HG03442 (cell line): ENCODE data around the gene BMP8B.
"Not testable (repeated sequence)": the region's sequence is repeated elsewhere in the genome, so short reads cannot be mapped to it uniquely, and the experiment has no call there.

Experiments
- ATAC-seq: cut with Tn5 transposase; IDR thresholded peaks from one replicate; pipeline ENCODE4 v1.9.1; 2021; ENCODE audit warnings: mild to moderate bottlenecking, moderate library complexity; ENCODE audit not compliant: unreplicated experiment

The BMP8B gene, protein sequence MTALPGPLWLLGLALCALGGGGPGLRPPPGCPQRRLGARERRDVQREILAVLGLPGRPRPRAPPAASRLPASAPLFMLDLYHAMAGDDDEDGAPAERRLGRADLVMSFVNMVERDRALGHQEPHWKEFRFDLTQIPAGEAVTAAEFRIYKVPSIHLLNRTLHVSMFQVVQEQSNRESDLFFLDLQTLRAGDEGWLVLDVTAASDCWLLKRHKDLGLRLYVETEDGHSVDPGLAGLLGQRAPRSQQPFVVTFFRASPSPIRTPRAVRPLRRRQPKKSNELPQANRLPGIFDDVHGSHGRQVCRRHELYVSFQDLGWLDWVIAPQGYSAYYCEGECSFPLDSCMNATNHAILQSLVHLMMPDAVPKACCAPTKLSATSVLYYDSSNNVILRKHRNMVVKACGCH

DNA sequence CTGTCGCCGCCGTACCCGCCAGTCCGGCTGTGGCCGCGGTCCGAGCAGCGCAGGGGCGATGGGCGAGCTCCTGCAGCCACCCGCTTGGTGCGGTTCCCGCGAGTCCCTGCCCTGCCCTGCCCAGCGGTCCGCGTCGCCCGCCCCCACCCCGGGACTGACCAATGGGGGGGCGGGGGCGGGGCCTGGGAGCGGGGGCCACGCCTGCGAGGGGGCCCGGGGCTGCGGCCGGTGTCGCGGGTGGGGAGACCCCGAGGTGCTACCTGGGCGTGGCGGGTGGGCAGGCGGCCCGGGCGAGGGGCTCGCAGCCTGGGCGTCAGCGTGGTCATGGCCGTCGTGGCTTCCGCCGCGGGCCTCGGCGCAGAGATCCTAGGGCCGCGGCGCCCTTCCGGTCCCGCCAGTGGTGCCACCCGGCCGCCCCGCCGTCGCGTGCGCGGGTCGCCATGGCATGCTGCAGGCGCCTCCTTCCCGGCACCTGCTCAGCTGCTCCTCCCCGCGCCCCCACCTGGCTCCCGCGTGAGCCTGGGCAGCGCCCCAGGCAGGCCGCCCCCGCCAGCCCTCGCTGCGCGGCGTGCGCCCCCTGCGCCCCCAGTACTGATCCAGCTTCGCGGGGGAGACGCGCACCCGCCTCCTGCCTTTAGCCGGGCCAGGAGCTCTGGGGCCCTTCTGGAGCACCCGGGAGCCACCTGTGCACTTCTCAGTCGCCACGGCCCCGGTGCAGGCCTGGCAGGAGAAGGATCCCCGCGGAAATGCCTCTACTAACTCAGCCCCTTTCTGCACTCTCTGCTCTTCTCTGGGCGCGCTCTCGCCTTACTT lies at the start of gene BMP8B:
Gene BMP8B (minus strand): TSS at position 108 of the 813 bp plus-strand sequence. CDS start 380 bp downstream, outside the sequence.
- peak; percentile 61 for ATAC-seq

DNA sequence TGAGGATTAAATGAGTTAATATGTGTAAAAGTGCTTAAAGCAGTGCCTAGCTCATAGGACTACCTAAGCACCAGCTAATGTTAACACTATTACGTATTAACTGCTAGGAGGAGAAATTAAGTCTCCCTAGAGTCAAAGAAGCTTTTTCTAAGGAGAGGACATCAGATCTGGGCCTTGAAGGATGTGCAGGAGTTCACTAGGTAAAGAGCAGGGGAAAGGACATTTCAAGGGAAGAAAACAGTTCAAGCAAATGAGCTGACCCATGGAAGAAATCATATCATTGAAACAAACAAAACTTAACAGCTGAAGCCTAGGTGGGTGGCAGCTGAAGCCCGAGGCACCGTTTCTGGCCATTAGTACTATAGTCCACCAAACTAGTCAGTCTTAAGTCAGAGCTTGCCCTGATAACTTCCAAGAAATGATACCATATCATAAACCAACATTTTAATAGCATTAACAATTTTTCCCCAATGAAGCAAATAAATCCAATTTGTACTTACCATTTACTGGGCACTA lies 48.0 kb upstream of the BMP8B start:
- ATAC-seq: no peak

DNA sequence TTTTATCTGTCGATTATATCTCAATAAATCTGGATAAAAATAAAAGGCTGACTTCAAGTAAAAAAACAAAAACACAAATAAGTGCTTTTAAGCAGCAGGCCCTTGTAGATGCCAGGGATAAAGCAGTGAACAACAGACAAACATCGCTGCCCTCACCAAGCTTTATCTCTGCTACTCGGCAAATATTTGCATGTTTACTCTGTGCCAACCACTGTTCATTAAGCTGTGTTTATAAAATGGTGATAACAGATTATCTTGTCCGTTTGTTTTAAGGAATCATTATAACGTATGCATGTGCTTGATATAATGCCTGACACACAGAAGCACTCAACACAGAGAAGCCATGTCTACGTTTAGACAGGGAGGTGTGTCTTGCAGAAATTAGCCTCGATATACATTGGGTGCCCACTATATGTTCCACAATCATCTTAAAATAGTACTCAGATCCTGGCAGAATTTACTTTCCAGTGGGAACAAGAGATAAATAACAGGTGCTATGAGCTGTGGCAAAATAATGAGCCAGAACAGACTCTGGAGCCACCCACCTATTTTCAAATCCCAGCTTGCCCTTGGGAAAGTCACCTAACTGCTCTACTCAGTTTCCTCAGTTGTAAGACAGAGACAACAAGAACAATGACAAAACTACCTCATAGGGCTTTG lies 47.4 kb upstream of the BMP8B start:
- ATAC-seq: no peak

DNA sequence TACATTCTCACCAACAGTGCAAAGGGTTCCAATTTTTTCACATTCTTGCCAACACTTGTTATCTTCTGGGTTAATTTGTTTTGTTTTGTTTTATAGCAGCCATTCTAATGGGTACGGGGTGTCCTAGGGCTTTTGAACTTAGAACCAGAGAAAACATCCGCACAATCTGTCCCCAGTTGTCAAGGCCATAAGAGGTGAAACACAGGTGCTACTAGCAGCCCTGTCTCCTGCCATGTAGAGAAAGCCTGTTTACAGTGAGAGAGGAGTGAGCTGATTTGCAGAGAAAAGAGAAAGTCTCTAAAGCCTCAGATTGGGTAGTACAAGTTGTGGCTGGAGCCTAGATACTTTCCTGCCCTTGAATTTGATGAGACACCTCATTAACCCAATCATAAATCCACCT lies 46.4 kb upstream of the BMP8B start:
- no peak for ATAC-seq

DNA sequence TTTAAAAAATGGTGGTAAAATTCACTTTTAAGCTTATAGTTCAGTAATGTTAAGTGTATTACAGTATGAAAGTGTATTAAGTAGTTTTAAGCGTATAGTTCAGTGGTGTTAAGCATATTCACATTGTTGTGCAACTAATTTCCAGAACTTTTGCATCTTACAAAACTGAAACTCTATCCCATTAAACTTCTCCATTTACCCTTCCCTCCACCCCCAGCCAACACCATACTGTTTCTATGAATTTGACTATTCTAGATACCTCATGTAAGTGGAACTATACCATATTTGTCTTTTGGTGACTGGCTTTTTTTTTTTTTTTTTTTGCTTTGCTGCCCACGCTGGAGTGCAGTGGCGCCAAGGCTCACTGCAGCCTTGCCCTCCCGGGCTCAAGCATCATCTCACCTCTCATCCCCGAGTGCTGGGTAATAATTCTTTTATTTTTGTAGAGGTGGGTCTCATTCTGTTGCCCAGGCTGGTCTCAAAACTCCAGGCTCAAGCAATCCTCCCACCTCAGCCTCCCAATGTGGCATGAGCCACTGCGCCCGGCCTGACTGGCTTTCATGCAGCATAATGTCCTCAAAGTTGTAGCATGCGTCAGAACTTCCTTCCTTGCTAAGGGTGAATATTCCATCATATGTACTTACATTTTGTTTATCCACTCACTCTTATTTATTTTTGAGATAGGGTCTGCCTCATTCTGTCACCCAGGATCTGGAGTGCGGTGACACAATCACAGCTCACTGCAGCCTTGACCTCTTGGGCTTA lies 45.1 kb upstream of the BMP8B start:
- ATAC-seq: no peak

DNA sequence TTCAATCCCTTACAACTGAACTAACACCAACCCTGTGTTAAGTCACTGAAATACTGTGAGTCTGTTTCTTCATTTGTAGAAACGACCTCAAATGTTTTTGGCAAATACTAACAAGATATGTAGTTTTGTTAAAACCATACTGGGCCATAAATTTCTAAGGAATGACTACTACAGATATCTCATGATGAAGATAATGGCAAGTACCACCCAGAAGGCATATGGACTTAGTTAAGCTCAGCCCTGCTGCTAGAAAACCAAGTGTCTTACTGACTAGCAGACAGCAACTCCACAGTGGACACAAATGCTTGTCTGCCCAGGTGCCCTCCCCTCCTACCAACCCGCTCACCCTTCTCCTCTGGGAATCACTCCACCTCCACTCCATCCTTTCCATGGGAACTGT lies 44.5 kb upstream of the BMP8B start:
- ATAC-seq: no peak

DNA sequence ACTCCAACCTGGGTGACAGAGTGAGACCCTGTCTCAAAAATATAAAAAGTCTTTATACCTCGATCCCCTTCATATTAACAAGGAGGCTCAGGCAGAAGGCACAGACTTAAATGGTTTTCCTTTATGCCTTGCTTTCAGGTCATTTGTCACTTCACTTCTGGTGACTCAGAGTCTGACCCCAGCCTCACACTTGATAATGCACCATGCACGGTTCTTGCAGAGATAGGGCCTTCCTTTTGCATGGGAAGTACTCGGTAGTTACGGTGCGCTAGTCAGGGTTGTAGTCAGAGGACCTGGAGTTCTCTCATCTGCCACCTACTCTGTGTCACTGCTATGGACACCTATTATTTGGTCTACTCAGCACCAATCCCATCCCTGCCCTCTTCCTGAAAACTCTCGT lies 43.6 kb upstream of the BMP8B start:
- no peak for ATAC-seq

DNA sequence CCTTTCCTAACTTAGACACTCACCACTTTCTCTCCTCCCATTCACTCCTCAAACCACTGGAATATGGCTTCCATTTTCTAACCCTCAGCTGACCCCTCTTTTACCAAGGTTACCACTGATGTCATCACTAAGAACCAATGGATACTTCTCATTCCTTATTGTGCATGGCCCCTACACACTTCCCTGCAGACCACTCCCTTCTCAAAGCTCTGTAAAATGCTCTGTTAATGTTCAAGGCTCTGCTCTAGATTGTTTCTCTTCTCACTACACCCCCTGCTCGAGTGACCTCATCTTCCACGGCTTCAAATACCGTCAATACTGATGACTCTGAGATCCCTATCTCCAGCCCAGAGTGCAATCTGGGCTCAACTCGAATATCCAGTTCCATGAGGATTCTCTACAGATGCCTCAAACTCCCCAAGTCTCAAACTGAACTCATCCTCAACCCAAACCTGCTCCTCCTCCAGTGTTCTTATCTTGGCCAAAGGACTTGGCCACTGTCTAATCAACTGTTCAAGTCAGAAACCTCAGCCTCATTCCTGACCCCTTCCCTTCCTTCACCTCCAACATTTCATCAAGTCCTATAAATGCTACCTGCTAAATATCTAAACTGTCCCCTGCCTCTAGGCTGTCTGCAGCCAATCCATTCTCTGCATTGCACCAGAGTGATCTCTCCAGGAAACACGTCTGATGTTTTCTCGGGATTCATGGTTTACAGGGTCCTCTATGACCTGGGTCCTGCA lies 41.3 kb upstream of the BMP8B start:
- ATAC-seq: no peak

DNA sequence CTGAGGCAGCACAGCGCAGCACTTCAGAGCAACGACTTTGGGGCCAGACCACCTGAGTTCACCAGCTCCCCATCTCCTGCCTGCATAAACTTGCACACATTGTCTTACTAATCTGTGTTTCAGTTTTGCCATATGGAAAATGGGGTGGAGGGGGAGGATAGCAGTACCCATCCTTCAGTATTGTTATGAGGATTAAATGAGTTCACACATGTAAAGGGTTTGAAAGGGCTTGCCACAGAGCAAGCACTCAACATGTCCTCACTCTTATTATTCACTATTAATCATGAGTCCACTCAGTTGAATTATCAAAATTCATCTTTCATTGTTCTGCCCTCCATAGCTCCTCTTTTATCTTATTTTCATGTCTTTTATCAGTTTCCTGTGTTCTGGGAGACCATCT lies 40.1 kb upstream of the BMP8B start:
- no peak for ATAC-seq

DNA sequence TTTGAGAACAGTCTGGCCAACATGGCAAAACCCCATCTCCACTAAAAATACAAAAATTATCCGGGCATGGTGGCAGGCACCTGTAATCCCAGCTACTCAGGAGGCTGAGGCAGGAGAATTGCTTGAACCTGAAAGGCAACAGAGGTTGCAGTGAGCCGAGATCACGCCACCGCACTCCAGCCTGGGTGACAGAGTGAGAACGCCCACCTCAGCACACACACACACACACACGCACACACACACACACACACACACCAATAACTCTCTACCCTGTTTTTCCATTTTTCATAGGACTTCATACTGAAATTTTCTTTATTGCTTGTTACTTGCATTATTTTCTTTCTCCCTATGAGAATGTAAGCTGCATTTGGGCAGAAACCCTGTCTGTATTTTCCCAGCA lies 39.6 kb upstream of the BMP8B start:
- not testable (repeated sequence) for ATAC-seq

DNA sequence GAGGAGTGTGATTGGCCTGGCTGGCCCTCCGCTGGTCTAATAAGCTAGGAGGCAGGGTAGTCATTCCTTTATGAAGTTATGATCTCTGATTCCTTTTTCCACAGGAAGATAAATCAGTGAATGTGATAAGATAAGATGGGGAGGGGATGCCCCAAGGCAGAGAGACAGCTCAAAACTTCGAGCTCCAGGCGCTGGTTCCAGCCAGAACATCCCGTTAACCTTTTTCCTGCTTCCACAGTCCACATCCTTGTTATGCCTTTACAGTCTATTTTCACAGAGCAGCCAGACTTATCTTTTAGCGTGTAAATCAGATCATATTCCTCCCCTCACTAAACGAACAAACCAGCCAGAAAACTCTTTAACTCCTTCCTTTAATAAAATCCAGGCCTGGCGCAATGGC lies 38.5 kb upstream of the BMP8B start:
- ATAC-seq: no peak

DNA sequence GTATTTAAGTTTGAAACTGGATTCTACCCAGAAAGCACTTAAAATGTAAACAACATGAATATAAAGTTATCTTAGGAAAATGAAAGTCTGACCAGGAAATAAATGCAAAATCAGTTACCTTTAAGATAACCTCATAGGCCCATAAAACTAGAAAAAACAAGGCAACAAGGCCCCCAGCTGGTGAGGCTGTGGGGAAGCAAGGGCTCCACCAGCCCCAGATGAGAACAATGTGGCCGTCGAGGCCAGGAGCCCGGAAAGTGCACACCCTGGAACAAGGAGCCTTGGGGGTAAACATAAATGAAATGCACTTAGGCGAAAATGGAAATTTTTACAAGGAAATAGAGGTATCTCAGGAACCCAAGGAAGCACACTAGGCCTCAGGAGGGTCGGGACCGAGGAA lies 37.9 kb upstream of the BMP8B start:
- no peak for ATAC-seq

DNA sequence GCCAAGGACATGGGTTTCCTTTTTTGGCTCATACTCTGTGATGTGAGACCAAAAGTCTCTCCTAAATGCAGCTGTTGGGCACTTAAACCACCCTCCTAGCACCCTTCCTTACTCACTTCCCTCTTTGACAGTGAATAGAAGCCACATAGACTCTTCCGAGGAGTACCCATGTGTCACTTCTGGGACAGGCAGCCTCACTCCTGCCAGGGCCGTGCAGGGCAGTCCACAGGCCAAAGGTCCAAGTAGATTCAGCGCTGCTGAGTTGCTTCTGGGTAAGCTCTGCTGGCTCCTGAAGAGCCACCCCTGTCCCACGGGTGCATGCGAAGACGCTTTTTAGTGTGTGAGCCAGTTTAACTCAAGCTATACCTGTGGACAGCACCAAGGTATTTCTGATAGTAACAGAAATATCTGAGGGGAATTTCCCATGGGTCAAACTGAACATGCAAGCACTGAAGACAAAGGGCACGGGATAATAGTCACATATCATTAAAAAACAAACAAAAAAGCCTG lies 36.8 kb upstream of the BMP8B start:
- ATAC-seq: peak; percentile 49

DNA sequence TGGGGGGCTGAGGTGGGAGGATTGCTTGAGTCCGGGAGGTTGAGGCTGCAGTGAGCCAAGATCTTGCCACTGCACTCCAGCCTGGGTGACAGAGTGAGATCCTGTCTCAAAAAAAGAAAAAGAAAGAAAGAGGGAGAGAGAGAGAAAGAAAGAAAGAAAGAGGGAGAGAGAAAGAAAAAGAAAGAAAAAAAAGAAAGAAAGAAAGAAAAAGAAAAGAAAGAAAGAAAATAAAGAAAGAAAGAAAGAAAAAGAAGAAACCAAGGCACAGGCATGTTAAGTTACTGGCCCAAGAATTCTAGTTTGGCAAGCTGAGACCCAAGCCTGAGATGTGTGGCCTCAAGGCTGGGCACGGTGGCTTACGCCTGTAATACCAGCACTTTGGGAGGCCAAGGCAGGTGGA lies 34.8 kb upstream of the BMP8B start:
- ATAC-seq: not testable (repeated sequence)

DNA sequence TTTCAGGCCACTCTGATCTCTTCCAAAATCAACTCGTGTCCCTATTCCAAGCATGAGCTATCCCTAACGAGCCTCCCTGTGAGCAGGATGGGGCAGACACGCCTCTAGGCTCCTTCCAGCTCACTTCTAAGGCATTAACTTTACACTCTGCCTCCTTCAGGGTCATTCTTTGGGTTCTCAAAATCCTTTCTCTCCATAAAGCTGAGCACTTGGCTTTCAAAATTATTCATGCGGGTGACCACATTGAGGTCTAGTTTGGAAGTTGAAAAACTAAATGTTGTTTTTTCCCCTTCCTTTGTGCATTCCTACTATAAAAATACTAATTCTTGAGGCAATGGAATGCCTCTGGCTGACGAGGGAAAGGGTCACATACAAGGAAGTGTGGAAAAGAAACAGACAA lies 33.5 kb upstream of the BMP8B start:
- no peak for ATAC-seq

DNA sequence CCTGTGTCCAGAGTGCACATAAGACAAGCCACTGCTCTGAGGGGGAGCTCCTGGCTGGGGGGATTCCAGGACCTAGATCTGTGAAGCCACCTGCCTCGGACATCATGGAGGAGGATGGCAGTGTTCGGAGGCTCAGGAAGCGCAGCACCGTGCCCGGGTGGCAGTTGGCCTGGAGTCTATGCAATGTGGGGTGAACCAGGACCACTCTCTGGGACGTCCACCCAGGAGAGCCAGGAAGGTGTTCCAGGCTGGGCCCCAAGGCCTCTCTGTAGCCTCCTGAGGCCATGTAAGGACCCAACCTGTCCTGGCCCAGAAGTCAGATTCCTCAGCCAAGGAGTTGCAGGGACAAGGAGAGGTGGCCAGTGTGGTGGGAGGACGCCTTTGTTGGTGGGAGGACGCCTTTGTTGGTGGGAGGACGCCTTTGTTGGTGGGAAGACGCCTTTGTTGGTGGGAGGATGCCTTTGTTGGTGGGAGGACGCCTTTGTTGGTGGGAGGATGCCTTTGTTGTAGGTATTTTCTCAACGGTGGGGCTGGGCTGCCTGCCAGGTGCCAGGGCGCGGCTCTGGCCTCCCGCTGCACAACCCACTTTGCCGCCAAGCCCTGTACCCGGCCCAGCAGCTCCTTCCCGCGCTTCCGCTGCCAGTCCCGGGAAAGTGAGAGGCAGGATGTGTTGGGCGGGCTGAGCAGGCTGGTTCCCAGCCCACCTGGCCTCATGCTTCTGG lies 30.6 kb upstream of the BMP8B start:
- no peak for ATAC-seq

DNA sequence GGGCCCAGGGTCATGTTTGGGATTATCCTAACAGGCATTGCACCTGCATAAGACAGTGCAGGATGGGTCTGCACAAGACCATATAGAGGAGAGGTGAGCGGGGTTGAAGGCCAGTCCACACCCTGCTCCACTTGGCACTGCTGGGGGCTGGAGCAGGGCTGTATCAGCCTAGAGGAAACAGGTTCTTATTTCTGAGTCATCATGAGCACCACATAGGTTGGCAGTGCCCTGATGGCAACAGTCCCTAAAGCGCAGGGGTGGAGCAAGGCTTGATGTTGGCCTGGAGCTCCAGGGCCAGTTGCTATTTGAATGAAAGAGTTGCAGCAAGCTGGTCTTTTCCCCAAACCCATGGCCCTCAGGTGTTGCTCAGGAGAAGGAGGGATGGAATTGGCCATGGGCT lies 29.8 kb upstream of the BMP8B start:
- no peak for ATAC-seq

DNA sequence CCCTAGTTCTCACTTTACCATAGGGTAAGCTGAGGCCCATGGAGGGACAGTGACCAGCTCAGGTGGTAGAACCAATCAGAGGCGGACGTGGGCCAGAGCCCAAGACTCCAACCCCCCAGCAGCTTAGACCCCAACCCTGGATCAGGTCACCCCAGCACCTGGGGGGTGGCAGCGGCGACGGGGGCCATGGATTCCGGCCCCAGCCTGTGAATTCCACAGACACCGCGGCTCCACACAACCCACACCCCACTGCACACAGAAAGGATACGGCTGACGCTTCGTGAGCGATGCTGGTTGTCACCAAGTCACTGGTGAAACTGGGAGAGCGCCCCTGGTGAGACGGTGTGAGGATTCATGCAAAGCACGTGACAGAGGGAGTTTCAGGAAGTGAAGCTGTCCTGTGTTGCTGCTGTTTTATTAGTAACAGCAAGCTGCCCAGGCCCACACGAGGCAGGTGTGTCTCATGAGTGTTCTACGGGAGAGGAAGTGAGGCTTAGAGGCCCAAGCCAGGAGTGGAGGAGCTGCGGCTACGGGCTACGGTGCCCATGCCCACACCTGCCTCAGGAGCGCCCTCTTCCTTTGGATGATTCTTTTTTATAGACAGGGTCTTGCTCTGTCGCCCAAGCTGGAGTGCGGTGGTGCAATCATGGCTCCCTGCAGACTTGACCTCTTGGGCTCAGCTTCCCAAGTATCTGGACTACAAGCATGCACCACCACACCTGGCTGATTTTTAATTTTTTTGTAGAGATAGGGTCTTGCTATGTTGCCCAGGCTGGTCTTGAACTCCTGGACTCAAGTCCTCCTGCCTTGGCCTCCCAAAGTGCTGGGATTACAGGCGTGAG lies 28.6 kb upstream of the BMP8B start:
- ATAC-seq: peak; percentile 68
